ENCODE measurements around the gene COL19A1.

GRCh38 chr6:70136996-70137395 is 270.6 kb downstream of the COL19A1 start:
- TF ChIP-seq CTCF (IDR thresholded peaks at IDR 0.05) (no peak), SIN3A (IDR thresholded peaks at IDR 0.05; ENCODE audit: borderline replicate concordance, insufficient read depth, low read depth, low read length) (no peak)
